Cerebellar nuclear complex (tissue), 1 donor: ENCODE data around the gene SIPA1L2.
"Not testable (repeated sequence)": the region's sequence is repeated elsewhere in the genome, so short reads cannot be mapped to it uniquely, and the experiment has no call there.

ENCODE experiments used
- DNase-seq, 2 experiments: peaks; one replicate each; lab custom pipeline; 2025; lab: John Stamatoyannopoulos, UW

The SIPA1L2 gene

DNA sequence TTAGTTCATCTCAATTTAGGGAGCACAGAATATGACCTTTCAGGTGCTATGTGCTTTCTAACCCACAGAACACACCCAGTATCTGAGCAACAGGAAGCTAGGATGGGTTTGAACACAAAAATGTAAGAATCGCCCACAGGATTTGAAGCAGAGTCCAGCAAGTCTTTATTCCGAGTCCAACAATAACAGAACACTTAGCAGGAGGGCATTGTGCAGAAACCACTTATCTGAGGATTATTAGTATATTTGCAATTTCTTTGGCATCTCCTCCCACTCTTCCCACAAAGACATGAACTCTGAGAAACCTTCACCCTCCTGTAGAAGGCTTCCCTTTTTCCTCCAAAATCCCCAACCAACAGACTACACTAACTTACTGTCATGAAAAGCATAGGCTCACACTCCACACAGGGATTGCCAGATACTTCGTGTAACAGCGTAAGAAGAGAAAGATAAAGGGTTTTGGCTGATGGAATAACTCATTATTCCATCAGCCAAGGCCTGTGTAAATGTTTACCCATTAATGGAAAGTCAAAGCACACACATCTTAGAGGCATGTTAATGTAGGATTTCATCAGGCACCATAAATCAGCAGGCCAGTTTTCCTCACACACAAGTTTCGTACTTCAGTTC lies 16.1 kb downstream of the SIPA1L2 start:
- no peak for DNase-seq

GRCh38 chr1:232612836-232613235 lies 17.1 kb downstream of the SIPA1L2 start:
- DNase-seq: not testable (repeated sequence)

DNA sequence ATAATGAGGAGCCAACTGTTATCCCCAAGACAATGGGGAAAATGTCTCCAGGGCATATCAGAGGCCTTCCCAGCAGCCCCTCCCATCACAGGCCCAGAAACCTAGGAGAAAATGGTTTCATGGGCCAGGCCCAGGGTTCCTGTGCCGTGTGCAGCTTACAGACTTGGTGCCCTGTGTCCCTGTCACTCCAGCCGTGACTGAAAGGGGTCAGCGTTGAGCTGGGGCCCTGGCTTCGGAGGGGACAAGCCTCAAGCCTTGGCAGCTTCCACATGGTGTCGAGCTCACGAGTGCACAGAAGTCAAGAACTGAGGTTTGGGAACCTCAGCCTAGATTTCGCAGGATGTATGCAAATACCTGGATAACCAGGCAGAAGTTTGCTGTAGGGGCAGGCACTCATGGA lies 18.1 kb downstream of the SIPA1L2 start:
- DNase-seq: no peak

- not testable (repeated sequence) for DNase-seq
Observed at GRCh38 chr1:232610902-232611745, 18.8 kb downstream of the SIPA1L2 start.

GRCh38 chr1:232610192-232610901 lies 19.6 kb downstream of the SIPA1L2 start:
- DNase-seq: no peak

- DNase-seq: no peak
Observed at GRCh38 chr1:232608427-232608826, 21.5 kb downstream of the SIPA1L2 start.

DNA sequence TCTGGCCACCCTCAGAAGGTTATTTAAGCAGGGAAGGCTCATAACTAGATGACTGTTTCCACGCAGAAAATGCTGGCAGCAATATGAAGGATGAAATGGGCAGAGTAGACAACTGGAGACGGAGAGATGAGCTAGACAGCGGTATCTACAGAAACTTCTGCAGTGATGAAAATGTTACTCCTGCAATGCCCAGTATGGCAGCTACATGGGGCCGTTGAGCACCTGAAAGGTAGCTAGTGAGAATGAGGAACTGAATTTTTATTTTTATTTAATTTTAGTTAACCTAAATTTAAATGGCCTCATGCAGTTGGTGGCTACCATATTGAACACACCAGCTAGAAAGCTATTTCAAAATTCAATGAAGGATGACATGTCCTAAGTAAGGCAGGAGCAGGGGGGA lies 27.3 kb downstream of the SIPA1L2 start:
- no peak for DNase-seq

DNA sequence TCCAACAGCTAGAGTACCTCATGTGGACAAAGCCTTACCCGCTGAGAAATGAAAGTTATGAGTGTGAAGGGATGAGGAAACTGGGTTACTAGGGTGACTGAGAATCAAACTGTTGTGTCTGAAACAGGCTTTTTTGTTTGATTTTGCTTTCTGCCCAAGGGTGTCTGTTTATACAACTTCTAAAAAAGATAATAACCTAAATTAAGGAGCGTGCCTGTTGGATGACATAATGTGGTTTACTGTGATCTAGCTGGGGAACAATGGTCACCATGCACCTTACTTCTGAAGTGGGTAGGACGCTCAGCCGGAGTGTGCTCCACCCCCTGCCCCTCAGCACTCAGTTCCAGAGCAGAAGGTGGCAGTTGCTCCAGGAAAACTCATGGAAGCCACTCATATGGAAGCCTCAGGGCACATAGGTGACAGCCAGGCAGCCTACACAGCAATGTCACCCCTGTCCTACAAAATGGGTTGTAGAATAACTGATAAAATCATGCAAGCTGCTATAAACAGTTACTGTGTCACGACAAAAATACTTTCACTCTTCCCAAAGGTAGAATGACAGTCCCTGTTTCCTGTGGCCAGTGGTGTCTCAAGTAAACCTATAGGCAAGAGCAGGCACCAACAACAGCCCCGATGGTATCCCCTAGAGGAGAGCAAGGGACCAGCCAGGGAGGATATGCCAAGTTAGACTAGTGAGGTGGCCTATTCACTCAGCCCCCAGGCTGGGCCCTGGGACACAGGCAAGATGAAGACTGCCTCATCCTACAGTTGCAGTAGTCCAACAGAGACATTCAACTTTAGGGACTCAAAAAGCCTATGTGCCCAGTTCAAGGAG lies 29.3 kb downstream of the SIPA1L2 start:
- no peak for DNase-seq

DNA sequence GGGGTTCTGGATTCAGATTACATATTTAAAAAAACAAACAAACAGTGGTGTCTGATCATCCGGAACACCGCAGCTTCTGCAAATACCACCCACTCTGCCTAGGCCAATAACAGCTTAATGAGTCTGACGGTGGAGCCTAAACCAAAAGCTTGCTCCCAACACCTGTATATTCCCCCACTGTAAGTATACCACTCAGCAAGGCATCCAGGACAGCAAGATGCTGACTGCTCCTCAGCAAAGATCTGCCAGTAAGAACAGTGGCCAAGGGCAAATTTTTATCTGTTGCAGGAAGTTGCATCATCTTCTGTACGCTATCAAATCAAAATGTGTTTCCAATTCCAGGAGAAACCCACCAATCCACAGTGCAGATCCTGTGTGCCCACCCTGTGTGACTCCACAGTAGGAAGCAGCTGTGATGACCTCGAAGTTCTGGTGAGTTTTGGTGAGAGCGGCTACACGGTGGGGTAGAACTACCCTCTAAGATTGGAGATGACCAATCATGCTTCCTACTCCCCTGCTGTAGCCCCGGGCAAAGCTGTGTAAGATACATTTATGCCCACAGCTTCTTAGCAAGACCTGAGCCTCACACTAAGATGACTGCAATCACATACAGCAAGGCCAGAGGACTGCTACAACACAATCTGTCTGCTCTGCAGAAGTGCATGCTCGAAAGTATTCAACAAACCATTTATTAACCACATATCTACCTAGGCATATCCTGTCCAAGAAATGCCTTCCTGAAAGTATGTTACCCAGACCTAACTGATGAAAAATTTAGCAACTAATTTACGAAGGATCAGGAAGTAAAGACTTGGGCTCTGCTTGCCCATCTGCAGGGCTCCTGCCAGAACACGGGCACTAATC lies 30.5 kb downstream of the SIPA1L2 start:
- DNase-seq: no peak

- DNase-seq: no peak
Observed at GRCh38 chr1:232598837-232599177, 31.1 kb downstream of the SIPA1L2 start.

GRCh38 chr1:232598133-232598532 lies 31.8 kb downstream of the SIPA1L2 start:
- no peak for DNase-seq

DNA sequence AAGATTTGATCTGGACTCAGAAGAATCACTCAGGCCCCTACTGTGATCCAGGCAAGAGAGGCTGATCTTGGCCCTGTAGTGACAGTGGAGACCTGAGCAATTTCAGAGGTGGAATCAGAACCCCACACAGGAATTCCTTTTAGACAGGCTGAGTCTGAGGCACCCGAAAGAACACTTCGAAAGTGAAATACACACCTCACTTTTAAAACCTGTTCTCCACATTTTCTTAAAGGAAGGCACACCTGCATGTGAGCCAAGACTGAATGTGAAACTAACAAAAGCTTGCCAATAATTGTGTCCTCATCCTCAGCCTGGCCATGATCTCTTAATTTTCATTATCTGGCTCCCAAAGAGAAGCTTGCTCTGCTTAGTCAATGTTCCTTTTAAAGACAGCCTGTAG lies 32.2 kb downstream of the SIPA1L2 start:
- DNase-seq: no peak

GRCh38 chr1:232596666-232597303 lies 33.1 kb downstream of the SIPA1L2 start:
- DNase-seq: no peak

GRCh38 chr1:232594768-232595698 lies 34.9 kb downstream of the SIPA1L2 start:
- DNase-seq: no peak

DNA sequence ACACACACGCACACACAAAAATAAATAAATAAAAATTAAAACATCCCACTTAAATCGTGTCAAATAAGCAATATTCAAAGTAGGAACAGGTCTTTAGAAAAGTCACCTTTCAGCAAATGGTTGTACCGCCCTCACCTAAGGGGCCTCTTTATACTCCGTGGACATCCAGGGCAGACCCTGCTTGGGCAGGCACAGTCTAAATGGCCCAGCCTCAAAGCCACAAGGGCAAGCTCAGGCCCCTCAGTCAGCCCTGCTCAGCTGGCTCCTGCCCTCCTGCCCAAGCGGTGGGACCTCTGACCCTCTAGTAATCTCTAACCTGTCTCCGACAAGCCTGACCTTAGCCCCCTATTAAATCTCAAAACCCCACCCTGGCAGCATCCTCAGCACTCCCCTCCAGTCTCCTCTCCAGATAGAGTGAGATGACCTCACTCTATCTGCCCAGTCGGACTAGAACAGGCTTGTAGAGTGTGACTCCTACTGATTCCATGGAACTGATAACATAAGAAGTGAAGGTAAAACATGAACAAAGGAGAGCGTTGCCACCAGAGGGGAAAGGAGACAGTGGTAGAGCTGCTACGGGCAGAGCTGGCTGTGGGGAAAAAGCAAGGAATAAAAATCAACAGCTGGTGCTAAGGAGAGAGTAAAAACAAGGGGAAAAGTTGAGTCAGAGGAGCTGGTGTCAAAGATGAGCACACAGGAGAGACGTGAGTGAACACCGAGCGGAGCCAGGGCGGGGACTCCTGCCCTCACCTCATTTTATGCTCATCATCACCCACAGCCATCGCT lies 36.0 kb downstream of the SIPA1L2 start:
- no peak for DNase-seq

GRCh38 chr1:232591344-232591743 lies 38.6 kb downstream of the SIPA1L2 start:
- no peak for DNase-seq

DNA sequence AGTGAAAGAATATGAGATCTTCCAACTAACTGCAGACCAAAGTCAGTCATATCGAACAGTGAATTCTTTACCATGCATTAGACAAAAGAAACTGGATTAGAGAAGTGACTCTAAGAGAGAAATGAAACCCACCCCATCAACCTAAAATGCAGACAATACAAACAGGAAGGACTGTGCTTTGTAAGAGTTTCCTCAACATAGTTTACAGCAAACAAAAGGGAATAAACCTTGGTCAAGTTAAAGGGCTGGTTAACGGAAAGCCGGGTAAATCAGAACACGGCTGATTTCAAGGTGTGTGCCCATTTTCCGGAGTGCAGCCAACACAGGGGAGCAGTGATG lies 39.2 kb downstream of the SIPA1L2 start:
- no peak for DNase-seq

- no peak for DNase-seq
Observed at GRCh38 chr1:232589812-232590743, 39.9 kb downstream of the SIPA1L2 start.
